ENCODE measurements around the gene YAP1.

The YAP1 gene

DNA sequence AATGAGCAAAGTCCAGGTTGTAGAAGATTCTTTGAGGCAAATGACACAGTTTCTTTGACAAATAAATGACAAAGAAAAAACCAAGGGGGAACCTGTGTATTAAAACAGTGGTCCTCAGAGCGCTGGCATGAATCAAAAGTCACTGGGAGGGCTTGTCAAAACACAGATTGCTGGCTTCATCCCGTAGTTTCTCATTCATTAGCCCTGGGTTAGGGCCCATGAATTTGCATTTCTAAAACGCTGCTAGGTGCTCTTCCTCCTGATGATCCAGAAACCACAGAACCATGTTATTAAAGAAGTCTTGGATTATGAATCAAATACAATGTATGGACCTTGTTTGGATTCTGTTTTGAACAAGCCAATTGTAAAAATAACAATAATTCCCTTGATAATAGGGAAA, 92.7 kb downstream of the YAP1 start:
- H3K27ac ChIP-seq (replicated peaks), result no peak overlapping the region
- no peak overlapping the region for H3K4me3 ChIP-seq (replicated peaks; ENCODE audit: insufficient read depth, low read length)
- no peak for DNase-seq (ENCODE audit: low read depth in 1 of 2, low spot score in 1 of 2)
- no peaks in the 10 kb centered on the region for H3K27me3 ChIP-seq (ENCODE audit: insufficient read depth, poor library complexity, severe bottlenecking)
- no peak for TF ChIP-seq CTCF (IDR thresholded peaks at IDR 0.05; ENCODE audit: insufficient read depth, low read length)
- TF ChIP-seq SPI1 (IDR thresholded peaks at IDR 0.05; ENCODE audit: borderline replicate concordance, low read depth), result no peak
- TF ChIP-seq, protein P1, sequence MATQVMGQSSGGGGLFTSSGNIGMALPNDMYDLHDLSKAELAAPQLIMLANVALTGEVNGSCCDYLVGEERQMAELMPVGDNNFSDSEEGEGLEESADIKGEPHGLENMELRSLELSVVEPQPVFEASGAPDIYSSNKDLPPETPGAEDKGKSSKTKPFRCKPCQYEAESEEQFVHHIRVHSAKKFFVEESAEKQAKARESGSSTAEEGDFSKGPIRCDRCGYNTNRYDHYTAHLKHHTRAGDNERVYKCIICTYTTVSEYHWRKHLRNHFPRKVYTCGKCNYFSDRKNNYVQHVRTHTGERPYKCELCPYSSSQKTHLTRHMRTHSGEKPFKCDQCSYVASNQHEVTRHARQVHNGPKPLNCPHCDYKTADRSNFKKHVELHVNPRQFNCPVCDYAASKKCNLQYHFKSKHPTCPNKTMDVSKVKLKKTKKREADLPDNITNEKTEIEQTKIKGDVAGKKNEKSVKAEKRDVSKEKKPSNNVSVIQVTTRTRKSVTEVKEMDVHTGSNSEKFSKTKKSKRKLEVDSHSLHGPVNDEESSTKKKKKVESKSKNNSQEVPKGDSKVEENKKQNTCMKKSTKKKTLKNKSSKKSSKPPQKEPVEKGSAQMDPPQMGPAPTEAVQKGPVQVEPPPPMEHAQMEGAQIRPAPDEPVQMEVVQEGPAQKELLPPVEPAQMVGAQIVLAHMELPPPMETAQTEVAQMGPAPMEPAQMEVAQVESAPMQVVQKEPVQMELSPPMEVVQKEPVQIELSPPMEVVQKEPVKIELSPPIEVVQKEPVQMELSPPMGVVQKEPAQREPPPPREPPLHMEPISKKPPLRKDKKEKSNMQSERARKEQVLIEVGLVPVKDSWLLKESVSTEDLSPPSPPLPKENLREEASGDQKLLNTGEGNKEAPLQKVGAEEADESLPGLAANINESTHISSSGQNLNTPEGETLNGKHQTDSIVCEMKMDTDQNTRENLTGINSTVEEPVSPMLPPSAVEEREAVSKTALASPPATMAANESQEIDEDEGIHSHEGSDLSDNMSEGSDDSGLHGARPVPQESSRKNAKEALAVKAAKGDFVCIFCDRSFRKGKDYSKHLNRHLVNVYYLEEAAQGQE (IDR thresholded peaks at IDR 0.05; ENCODE audit: insufficient replicate concordance, low read depth), result no peak
- TF ChIP-seq POLR2AphosphoS5 (IDR thresholded peaks at IDR 0.05; ENCODE audit: low read depth), result no peak
- TF ChIP-seq GABPA (IDR thresholded peaks at IDR 0.05; ENCODE audit: low read depth), result no peak

GRCh38 chr11:102204174-102204573, 93.9 kb downstream of the YAP1 start:
- no peak for DNase-seq (ENCODE audit: low read depth in 1 of 2, low spot score in 1 of 2)
- no peak overlapping the region for H3K4me3 ChIP-seq (replicated peaks; ENCODE audit: insufficient read depth, low read length)
- no peak for TF ChIP-seq SPI1 (IDR thresholded peaks at IDR 0.05; ENCODE audit: borderline replicate concordance, low read depth)
- TF ChIP-seq, protein P1 (IDR thresholded peaks at IDR 0.05; ENCODE audit: insufficient replicate concordance, low read depth), result no peak
- TF ChIP-seq GABPA (IDR thresholded peaks at IDR 0.05; ENCODE audit: low read depth), result no peak
- TF ChIP-seq CTCF (IDR thresholded peaks at IDR 0.05; ENCODE audit: insufficient read depth, low read length), result no peak
- no peak for TF ChIP-seq POLR2AphosphoS5 (IDR thresholded peaks at IDR 0.05; ENCODE audit: low read depth)
- H3K27ac ChIP-seq (replicated peaks), result no peak overlapping the region
- H3K27me3 ChIP-seq (ENCODE audit: insufficient read depth, poor library complexity, severe bottlenecking), result peaks cover 4% of the 10 kb centered on the region

GRCh38 chr11:102205805-102206204, 95.6 kb downstream of the YAP1 start:
- TF ChIP-seq SPI1 (IDR thresholded peaks at IDR 0.05; ENCODE audit: borderline replicate concordance, low read depth) (no peak), GABPA (IDR thresholded peaks at IDR 0.05; ENCODE audit: low read depth) (no peak), POLR2AphosphoS5 (IDR thresholded peaks at IDR 0.05; ENCODE audit: low read depth) (no peak), CTCF (IDR thresholded peaks at IDR 0.05; ENCODE audit: insufficient read depth, low read length) (no peak)
- TF ChIP-seq, protein P1 (IDR thresholded peaks at IDR 0.05; ENCODE audit: insufficient replicate concordance, low read depth), result no peak
- H3K27ac ChIP-seq (replicated peaks), result no peak overlapping the region
- no peak for DNase-seq (ENCODE audit: low read depth in 1 of 2, low spot score in 1 of 2)
- no peak overlapping the region for H3K4me3 ChIP-seq (replicated peaks; ENCODE audit: insufficient read depth, low read length)
- H3K27me3 ChIP-seq (ENCODE audit: insufficient read depth, poor library complexity, severe bottlenecking), result peaks cover 11% of the 10 kb centered on the region

All from HL-60 (cell line).